Measurements from ENCODE around the gene POU6F2. TPM values are rescaled to one million over a fixed set of nuclear protein-coding genes. Genes with fewer than 3 reads are reported as not detected.

The POU6F2 gene
- total RNA-seq, 1 experiment from 2014 or later = not detected

DNA sequence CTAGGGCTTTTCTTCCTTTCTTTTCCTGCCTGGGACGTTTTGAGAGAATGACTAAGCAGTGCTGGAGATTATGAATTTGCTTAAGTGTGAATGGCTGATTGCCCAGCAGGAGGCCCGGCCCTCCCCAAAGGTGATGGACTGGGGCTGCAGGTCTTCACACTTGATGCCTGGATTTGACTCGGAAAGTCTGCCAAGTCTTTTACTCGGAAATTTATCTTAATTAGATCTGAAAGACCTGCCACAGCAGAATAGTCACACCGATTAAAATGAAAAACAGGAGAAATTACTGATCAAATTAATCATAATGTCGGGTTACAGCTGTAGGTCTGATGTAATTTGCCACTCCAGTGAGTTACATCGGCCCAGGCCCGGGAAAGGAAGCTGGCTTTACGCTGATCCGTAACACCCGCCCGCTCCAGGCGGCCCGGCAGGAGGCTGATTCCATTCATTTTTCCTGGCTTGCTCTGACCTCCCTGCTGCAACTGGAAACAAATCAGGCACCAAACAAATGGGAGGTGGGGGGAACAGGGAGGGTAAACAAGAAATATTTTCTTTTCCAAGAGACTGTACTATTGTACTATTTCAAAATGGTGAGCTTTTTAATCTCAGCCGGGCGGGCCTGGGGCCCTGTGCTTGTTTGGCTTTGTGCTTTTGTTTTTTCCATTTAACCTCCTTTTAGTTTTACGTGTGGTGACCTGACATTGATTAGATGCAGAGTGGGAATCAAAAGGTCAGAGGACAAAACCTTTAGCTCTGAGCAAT is 376.1 kb downstream of the POU6F2 start:
- peak; percentile 62 for DNase-seq (ENCODE audit: low spot score)

DNA sequence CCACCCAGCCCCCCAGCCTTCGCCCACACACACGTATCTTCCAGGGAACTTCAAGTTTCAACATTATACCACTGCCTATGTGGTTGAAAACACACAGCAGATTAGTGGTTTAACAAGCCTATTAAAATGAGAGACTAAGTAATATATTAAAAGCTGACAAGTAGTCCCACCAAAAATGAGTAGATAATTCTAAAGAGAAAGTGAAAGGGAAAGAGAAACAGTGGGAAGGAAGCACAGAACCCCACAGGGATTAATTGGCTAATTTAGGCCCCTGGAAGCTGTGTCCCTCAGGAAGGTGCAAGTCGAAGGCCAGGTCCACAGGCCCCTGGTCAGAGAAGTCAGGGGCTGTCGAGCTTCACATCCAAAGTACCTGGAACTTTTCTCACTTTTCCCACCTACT is 378.0 kb downstream of the POU6F2 start:
- Histone ChIP-seq H3K27ac (ENCODE audit: low read depth, low read length, poor library complexity, severe bottlenecking) (no peak overlapping the region), H3K9me3 (ENCODE audit: low read depth, low read length, poor library complexity, severe bottlenecking) (no peaks in the 10 kb centered on the region), H3K36me3 (ENCODE audit: insufficient read depth, low read length, poor library complexity, severe bottlenecking) (no peaks in the 10 kb centered on the region), H3K27me3 (replicated peaks; ENCODE audit: insufficient read depth, low read depth, low read length, poor library complexity) (peaks cover 21% of the 10 kb centered on the region), H3K4me1 (ENCODE audit: insufficient read depth, low read length, poor library complexity, severe bottlenecking) (peaks cover 14% of the 10 kb centered on the region), H3K4me3 (ENCODE audit: low read depth, low read length, poor library complexity, severe bottlenecking) (no peak overlapping the region)
- TF ChIP-seq, protein P1, sequence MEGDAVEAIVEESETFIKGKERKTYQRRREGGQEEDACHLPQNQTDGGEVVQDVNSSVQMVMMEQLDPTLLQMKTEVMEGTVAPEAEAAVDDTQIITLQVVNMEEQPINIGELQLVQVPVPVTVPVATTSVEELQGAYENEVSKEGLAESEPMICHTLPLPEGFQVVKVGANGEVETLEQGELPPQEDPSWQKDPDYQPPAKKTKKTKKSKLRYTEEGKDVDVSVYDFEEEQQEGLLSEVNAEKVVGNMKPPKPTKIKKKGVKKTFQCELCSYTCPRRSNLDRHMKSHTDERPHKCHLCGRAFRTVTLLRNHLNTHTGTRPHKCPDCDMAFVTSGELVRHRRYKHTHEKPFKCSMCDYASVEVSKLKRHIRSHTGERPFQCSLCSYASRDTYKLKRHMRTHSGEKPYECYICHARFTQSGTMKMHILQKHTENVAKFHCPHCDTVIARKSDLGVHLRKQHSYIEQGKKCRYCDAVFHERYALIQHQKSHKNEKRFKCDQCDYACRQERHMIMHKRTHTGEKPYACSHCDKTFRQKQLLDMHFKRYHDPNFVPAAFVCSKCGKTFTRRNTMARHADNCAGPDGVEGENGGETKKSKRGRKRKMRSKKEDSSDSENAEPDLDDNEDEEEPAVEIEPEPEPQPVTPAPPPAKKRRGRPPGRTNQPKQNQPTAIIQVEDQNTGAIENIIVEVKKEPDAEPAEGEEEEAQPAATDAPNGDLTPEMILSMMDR (conservative IDR thresholded peaks at IDR 0.05; ENCODE audit: low read depth, low read length) = no peak
- intact Hi-C loops (cut with micrococcal nuclease; ENCODE audit: unreplicated experiment) = no loop called here
- POLR2A ChIA-PET (ENCODE audit: low non-redundant PET) = no interaction called here
- BruUV-seq (replicated peaks) = no TSS peak
- no peak for DNase-seq (ENCODE audit: low spot score)
- CTCF ChIA-PET = no interaction called here

More for the DNA sequence above, 376.1 kb downstream of the POU6F2 start:
- H3K27me3 ChIP-seq (replicated peaks; ENCODE audit: insufficient read depth, low read depth, low read length, poor library complexity) = peaks cover 17% of the 10 kb centered on the region
- H3K9me3 ChIP-seq (ENCODE audit: low read depth, low read length, poor library complexity, severe bottlenecking) = no peaks in the 10 kb centered on the region
- CTCF ChIA-PET = no interaction called here
- intact Hi-C loops (cut with micrococcal nuclease; ENCODE audit: unreplicated experiment) = no loop called here
- no peak overlapping the region for H3K4me3 ChIP-seq (ENCODE audit: low read depth, low read length, poor library complexity, severe bottlenecking)
- H3K27ac ChIP-seq (ENCODE audit: low read depth, low read length, poor library complexity, severe bottlenecking) = no peak overlapping the region
- peaks cover 14% of the 10 kb centered on the region for H3K4me1 ChIP-seq (ENCODE audit: insufficient read depth, low read length, poor library complexity, severe bottlenecking)
- POLR2A ChIA-PET (ENCODE audit: low non-redundant PET) = no interaction called here
- TF ChIP-seq, protein P1 (conservative IDR thresholded peaks at IDR 0.05; ENCODE audit: low read depth, low read length) = no peak
- TF ChIP-seq EZH2 (IDR thresholded peaks at IDR 0.05; ENCODE audit: borderline replicate concordance, low read depth, low read length, poor library complexity, severe bottlenecking) = no peak
- H3K36me3 ChIP-seq (ENCODE audit: insufficient read depth, low read length, poor library complexity, severe bottlenecking) = no peaks in the 10 kb centered on the region
- BruUV-seq (replicated peaks) = no TSS peak

DNA sequence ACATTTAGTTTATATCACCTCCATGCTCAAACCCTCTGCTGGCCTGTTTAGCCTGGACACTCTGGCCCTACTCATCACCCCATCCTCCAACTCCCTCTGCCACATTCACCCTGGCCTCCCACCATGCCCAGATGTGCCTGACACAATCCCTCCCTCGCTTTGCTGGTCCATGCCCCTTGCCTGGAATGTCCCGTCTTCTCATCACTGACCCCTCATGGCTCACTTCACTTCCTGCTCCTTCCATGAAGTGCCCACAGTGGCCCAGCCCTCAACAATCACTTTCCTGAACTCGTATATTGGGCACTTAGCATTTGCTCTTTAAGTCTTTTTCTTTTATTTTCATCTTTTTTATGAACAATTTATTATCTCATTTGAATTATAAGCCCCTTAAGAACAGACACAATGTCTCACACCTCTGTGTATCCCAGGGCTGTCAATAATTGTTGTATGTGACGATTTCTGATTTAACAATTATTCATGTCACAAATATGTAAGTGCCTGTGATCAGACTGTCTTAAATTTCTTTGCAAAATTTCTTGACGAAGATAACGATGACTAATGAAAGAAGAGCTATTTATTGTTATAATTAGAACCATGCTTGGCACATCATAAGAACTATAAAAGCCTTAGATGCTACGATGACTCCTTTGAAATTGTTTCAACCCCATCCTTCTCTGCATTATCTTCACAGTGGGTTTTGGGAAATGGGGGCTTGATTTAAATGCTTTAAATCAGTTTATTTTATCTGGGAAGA is 378.6 kb downstream of the POU6F2 start:
- no peaks in the 10 kb centered on the region for H3K9me3 ChIP-seq (ENCODE audit: low read depth, low read length, poor library complexity, severe bottlenecking)
- ChIA-PET POLR2A (ENCODE audit: low non-redundant PET) (no interaction called here), CTCF (no interaction called here)
- H3K4me1 ChIP-seq (ENCODE audit: insufficient read depth, low read length, poor library complexity, severe bottlenecking) = peaks cover 14% of the 10 kb centered on the region
- no TSS peak for BruUV-seq (replicated peaks)
- no peak for TF ChIP-seq EZH2 (IDR thresholded peaks at IDR 0.05; ENCODE audit: borderline replicate concordance, low read depth, low read length, poor library complexity, severe bottlenecking)
- TF ChIP-seq, protein P1 (conservative IDR thresholded peaks at IDR 0.05; ENCODE audit: low read depth, low read length) = no peak
- intact Hi-C loops (cut with micrococcal nuclease; ENCODE audit: unreplicated experiment) = no loop called here
- no peak overlapping the region for H3K4me3 ChIP-seq (ENCODE audit: low read depth, low read length, poor library complexity, severe bottlenecking)
- H3K27ac ChIP-seq (ENCODE audit: low read depth, low read length, poor library complexity, severe bottlenecking) = no peak overlapping the region
- H3K36me3 ChIP-seq (ENCODE audit: insufficient read depth, low read length, poor library complexity, severe bottlenecking) = no peaks in the 10 kb centered on the region
- H3K27me3 ChIP-seq (replicated peaks; ENCODE audit: insufficient read depth, low read depth, low read length, poor library complexity) = peaks cover 28% of the 10 kb centered on the region
- DNase-seq (ENCODE audit: low spot score) = no peak

Data from A673 (cell line).